HG03025 (cell line): ENCODE results near the gene CCDC70.

ENCODE experiments used
- ATAC-seq: cut with Tn5 transposase; IDR thresholded peaks from one replicate; pipeline ENCODE4 v1.9.1; 2021; ENCODE audit warnings: mild to moderate bottlenecking, moderate library complexity; ENCODE audit not compliant: unreplicated experiment, low FRiP score

Gene CCDC70

DNA sequence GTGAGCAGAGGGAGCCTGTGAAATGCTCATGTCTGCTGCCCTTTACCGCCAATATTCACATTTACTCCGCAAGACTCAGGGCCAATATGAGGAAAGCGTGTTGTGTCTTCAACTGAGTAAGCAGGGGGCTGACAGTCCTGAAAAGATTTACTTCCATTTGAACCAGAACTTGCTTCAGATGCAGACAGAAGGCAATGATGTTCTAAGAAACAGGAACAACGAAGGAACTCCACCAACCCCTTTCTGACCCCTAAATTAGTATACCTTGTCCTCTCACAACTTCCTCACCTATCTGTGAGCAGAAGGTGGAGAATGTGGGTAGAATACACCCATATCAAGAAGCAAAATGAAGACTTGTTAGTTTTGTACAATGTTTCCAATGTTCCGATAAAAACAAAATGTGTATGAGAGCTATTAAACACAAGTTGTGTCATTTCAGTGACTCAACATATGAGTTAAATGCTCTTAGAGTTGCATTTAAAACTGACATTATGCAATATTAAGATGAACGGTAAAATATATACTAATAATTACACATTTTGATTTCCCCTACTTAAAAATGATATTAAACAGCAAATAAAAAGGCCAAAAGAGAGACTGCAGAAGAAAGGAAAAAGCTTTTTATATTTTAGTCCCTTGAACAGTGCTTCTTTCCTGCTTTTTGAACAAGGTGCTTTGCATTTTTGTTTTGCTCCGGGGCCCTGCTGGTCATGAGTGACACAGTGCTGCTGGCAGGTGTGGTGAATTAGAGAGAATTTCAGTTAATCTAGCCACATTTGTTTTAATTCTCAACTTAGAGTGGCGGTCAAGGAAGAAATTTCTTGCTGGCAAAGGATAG, 32.8 kb upstream of the CCDC70 start:
- no peak for ATAC-seq

- no peak for ATAC-seq
These were observed 32.2 kb upstream of the CCDC70 start for GRCh38 chr13:51829568-51829899.

- ATAC-seq: no peak
These were observed 30.2 kb upstream of the CCDC70 start for GRCh38 chr13:51831519-51831918.

DNA sequence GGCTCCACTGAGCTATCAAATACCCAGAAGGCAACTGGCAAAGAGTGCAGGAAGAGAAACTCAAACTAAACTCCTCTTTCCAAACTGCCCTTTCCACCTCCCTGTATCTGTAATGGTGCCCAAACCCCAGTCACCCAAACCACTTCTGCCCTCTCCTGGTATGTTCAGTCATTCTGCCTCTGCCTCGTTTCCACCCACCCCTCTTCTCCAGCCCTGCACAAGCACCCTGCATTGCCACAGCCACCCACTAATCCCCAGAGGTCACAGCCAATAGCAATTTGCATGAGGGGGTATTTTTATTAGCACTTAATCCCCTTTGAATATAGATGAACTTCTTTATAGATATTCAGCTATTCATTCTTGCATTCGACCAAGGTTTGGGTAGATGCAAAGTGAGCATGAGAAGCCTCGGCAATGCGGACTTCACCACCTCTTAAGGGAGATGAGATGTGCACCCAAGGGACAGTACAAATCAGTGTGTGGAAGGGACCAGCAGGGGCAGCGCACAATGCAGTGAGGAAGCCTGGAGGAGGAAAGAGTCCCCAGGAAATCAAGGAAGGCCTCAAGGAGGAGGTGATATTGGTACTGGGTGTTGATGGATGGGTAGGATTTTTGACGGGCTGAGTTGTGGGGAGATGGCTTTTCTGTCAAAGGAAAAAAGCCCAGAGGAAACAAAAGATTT, 29.2 kb upstream of the CCDC70 start:
- ATAC-seq: no peak

GRCh38 chr13:51833980-51834379, 27.8 kb upstream of the CCDC70 start:
- no peak for ATAC-seq

DNA sequence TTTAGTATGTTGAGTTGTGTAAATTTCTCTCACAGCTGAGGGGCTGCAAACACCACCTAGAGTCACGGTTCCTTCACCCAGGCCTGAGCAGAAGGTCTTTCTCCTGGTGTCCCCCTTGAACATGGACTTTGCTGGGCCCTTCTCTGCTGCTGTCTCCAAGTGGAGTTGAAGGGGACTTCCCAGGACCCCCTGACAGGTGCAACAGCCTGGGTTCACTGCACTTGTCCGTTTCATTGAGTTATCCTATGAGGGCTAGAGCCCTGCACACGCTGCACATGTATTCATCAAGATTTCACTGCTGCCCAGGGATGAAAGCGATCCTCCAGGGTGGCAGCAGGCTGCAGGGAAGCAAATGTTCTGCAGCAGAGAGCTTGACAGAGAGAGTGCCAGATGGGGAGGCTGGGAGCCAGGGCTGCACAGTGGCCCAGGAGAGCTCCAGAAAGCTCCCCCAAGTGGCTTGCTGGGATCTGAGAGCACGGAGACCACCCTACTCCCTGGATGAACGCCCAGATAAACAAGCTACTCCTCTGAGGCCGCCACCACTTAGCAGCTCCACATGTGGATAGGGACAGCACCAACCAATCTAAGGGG, 27.1 kb upstream of the CCDC70 start:
- ATAC-seq: no peak

GRCh38 chr13:51837016-51837415, 24.8 kb upstream of the CCDC70 start:
- ATAC-seq: no peak

- no peak for ATAC-seq
These were observed 23.4 kb upstream of the CCDC70 start for GRCh38 chr13:51838240-51838846.

DNA sequence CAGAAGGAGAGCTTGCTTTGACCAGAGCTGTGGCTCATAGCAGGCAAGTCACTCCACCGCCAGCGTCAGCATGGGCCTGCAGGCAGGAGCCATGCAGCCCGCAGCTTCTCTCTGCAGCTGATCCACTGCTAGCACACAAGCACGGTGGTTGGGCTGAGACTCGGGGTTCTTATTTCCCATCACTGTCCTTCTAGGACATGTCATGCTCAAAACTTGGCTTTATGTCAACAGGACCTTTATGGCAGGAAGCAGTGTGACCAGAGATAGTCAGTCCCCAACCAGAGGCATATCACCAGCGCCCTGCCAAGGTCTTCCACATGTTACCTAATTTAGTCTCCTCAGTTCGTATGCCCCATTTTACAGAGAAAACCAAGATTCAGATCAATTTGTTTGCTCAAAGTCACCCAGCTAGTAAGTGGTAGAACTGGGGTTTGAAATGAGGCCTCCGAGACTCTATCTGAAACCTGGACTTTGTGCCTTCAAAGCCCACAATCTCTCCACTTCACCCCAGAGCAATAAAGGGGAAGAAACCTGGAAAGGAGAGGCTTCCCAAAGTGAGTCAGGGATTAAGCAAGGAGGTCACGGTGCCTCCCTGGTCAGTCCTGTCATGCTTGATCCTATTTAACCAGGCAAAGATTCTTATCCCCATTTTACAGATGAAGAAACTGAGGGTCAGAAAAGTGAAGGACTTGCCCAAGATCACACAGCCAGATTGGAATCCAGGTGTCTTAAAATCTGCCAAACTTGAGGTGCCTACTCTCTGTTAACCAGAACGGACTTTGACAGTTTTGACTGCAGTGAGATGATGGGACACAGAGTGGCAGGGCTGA, 21.8 kb upstream of the CCDC70 start:
- ATAC-seq: no peak

DNA sequence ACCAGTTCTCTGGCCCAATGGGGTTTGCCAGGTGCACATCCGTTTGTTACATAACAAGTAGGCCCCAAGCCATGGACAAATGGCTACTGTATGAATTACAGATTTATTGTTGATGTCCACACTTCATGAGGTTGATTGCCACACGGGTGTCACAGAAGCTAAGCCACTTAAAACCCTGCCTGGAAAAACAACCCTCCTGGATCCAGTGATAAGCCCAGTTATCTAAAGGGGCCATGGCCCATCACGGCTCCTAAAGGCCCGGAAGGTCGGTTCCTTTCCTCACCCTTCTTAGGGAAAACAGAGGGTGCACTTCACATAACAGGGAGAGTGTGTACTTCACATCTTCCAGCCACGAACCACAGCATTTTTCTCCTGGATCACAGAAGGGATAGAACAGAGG, 20.9 kb upstream of the CCDC70 start:
- no peak for ATAC-seq

DNA sequence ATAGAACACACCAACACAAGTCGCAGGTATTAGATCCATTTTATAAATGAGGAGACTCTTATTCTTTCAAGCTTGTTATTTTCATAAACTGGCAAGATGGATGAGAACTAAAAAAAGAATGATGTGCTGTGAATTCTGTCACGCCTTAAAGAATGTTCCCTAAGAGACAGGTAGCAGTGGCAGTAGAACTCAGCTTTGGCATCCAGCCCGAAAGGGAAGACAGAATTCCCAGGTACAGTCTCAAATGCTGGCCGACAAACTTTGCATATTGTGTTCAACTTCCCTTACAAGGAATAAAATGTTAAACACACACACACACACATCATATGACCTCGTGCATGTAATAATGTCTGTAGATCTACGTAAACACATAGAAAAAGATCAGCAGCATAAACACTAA, 20.0 kb upstream of the CCDC70 start:
- ATAC-seq: no peak

DNA sequence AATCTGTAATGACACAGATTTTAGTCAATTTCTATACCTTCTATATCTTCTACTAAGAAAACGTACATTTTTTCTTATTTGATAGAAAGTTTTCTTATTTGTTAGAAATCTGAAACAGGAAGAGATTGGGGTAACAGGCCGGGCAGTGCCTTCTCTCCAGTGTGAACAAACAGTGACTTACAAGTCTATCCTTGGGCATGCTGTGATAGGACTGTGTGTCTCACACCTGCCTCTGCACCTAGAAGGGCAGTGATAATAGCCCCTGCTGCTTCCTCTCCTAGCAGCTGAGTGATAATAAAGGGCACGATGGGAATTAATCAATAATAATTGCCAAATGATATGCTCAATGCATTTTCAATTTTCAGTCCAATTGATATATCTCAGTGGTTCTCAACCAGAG, 18.2 kb upstream of the CCDC70 start:
- ATAC-seq: no peak

- no peak for ATAC-seq
These were observed 16.8 kb upstream of the CCDC70 start, which contains the start of gene TMEM272 for GRCh38 chr13:51844862-51845573. TSS of gene TMEM272 (minus strand) at chr13:51845177. CDS start at chr13:51838530, 6,647 bp downstream.

DNA sequence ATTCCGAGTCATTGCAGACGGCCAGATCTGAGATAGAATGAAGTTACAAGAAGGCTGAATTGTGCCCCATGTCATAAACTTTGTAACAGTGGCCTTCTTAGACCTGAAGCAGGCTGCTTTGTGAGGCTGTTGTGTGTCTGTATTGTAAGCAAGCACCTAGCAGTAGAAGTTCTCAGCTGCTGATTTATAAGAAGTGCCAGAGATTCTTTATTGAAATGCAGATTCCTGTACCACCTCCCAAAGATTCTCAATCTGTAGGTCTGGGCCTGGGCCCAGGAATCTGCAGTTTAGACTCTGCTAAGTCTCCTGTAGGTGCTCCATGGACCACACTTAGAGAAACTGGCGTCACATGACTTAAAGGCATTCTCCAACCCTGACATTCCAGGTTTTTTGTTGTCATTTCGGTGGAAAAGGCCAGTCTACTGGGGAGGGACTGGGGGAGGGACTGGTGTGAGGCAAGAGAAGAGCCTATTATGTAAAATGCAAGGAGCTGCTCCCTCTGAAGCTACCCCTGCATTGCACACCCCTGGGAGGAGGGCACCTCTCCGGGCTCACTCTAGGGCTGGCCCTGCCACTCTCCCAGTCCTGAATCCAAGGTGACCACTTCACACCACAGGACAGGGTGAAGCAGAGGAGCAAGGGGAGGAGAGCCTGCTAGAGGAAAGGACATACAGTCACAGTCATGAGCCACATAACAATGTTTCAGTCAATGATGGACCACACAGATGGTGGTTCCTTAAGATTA, 16.0 kb upstream of the CCDC70 start:
- ATAC-seq: no peak

DNA sequence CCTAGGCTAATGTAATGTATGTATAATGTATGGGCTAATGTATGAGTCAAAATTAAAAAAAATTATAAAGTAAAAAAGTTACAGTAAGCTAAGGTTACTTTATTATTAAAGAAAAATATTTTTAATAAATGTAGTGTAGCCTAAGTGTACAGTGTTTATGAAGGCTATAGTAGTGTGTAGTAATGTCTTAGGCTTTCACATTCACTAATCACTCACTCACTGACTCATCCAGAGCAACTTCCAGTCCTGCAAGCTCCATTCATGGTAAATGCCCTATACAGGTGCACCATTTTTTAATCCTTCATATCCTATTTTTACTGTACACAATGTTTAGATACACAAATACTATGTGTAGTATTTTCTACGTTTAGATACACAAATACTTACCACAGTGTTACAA, 15.0 kb upstream of the CCDC70 start:
- no peak for ATAC-seq

DNA sequence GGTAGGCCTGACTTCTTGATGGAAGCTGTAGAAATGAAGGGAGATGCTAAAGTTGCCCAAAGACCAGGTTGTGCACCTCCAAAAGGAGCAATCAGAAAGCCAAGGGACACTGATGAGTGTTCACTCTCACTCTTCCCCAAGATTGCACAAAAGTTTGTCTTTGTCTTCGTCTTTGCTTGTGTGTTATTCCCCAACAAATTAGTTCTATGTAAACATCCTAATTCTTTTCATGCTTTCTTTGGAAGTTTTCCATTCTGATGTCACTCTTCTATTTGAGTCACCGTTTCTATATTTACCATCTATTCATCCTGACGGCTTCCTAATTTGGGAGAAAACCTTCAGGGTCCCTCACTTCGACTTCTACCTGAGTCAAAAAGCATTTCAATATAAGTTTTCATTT, 13.1 kb upstream of the CCDC70 start:
- no peak for ATAC-seq

DNA sequence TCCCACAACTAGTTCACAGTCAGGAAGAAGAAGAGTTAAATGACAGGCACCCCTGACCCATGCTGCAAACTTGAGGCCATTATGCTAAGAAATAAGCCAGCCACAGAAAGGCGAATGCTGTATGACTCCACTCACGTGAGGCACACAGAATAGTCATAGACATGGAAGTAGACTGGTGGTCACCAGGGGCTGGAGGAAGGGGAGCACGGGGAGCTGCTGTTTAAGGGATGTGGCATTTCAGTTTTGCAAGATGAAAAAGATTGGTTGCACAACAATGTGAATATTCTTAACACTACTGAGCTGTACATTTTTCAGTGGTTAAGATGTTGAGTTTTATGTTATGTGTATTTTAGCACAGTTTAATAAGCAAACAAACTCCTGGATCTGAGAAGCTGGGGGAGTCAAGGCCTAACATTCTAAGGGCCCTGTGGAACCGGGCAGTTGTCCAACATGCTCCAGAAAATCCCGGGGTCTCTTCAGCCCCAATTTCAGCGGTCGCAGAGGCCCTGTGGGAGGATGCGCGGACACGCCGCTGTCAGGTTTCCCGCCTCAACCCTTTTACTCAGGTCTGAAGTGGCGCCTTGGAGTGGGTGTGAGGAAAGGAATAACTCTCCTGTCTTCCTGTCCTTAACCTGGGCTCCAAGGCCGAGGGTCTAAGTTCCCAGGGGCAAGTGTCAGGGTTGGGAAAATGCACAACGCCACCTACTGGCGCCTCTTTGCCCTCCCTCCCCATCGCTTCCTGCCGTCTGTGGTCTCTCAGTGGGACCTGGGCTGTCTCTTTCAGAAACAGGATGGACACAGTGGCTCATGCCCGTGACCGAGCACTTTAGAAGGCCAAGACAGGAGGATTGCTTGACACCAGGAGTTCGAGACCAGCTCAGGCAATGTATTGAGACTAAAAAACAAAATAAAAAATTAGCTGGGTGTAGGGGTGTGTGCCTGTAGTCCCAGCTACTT, 12.3 kb upstream of the CCDC70 start:
- no peak for ATAC-seq
